ENCODE measurements around the gene MPHOSPH9. TPM values are rescaled to one million over a fixed set of nuclear protein-coding genes. Genes with fewer than 3 reads are reported as not detected.

Gene MPHOSPH9
- total RNA-seq, 1 donor from 2014 or later = 302 TPM

DNA sequence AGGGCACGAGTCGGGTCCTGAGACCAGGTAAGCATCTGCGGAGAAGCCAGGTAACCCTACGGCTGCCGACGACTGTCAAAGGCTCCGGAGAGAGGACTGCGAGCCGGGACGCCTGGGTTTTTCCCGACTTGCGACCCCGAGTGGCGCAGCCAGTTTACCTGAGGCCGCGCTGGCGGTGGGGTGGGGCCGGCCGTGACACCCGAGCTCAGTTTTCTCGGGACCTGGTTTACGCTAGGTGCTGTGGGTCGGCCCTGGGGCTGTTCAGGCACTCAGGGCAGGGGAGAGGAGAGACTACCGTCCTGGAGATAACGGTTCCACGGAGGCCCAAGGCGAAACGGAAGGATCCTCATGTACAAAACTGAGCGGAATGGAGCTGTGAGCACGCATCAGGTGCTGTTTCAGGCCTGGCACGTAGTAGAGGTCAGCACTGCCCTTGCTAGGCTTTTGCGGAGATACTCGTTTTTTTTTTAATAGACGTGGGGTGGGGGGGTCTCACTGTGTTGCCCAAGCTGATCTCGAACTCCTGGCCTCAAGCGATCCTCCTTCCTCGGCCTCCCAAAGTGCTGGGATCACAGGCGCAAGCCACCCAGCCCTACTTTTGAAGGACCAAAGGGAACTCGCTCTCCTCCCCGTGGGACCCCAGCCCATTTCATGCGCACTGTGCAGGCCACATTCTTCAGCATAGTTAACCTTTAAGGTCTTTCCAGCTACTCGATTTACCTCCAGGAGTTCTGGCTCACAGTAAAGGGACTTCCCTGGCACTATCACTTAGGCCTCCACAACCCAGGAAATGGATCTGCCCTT is 766 bp upstream of the MPHOSPH9 start:
- H3K9me3 Mint-ChIP-seq = no peaks in the 10 kb centered on the region
- H3K27me3 Mint-ChIP-seq (ENCODE audit: insufficient read depth, low read depth) = peaks cover 8% of the 10 kb centered on the region
- H4K20me1 ChIP-seq (ENCODE audit: low read depth) = peaks cover 5% of the 10 kb centered on the region
- no peaks in the 10 kb centered on the region for H3K9me3 ChIP-seq (ENCODE audit: low read depth)
- H3K4me2 ChIP-seq = peak overlapping the region; percentile 86
- peak overlapping the region; percentile 89 for H2AFZ ChIP-seq (replicated peaks)
- peak overlapping the region; percentile 46 for H3K9ac ChIP-seq
- peak; percentile 11 for DNase-seq (ENCODE audit: low spot score)
- peak overlapping the region; percentile 98 for H3K4me3 Mint-ChIP-seq
- H3K27me3 ChIP-seq = no peaks in the 10 kb centered on the region
- H3K79me2 ChIP-seq (ENCODE audit: low read depth) = peaks cover 89% of the 10 kb centered on the region
- peaks cover 26% of the 10 kb centered on the region for H3K4me1 Mint-ChIP-seq
- TF ChIP-seq EZH2 (IDR thresholded peaks at IDR 0.05) = no peak
- peak overlapping the region; percentile 88 for H3K27ac Mint-ChIP-seq
- no peak overlapping the region for H3K27ac ChIP-seq
- H3K4me3 ChIP-seq = peak overlapping the region; percentile 91
- H3F3A ChIP-seq (ENCODE audit: low read depth) = peaks cover 21% of the 10 kb centered on the region
- H3K36me3 Mint-ChIP-seq = peaks cover 2% of the 10 kb centered on the region
- H3K4me1 ChIP-seq = peaks cover 21% of the 10 kb centered on the region
- peaks cover 4% of the 10 kb centered on the region for H3K36me3 ChIP-seq

DNA sequence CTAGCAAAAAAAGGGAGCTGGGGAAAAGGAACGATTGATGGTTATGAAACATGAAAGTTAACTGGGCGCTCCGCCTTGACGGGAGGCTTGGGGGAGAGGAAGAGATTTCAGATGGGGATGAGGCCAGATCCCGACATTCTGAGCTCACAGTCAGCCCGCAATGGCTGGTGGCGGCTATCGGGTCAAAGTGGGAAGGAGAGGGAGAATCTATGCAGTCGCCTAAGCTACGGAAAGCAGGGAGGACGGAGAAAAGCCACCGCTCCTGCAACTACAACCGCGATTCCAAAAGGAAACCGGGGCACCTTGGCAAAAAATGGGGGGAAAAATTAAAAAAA is 502 bp downstream of the MPHOSPH9 start:
- peak overlapping the region; percentile 73 for H3K9ac ChIP-seq
- H3F3A ChIP-seq (ENCODE audit: low read depth) = peaks cover 16% of the 10 kb centered on the region
- no peak for TF ChIP-seq EZH2 (IDR thresholded peaks at IDR 0.05)
- TF ChIP-seq, protein P1, sequence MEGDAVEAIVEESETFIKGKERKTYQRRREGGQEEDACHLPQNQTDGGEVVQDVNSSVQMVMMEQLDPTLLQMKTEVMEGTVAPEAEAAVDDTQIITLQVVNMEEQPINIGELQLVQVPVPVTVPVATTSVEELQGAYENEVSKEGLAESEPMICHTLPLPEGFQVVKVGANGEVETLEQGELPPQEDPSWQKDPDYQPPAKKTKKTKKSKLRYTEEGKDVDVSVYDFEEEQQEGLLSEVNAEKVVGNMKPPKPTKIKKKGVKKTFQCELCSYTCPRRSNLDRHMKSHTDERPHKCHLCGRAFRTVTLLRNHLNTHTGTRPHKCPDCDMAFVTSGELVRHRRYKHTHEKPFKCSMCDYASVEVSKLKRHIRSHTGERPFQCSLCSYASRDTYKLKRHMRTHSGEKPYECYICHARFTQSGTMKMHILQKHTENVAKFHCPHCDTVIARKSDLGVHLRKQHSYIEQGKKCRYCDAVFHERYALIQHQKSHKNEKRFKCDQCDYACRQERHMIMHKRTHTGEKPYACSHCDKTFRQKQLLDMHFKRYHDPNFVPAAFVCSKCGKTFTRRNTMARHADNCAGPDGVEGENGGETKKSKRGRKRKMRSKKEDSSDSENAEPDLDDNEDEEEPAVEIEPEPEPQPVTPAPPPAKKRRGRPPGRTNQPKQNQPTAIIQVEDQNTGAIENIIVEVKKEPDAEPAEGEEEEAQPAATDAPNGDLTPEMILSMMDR (IDR thresholded peaks at IDR 0.05) = no peak
- TF ChIP-seq EZH2phosphoT487 (IDR thresholded peaks at IDR 0.05) = no peak
- H3K79me2 ChIP-seq (ENCODE audit: low read depth) = peaks cover 91% of the 10 kb centered on the region
- no peak for DNase-seq (ENCODE audit: low spot score)
- H3K4me1 Mint-ChIP-seq = peaks cover 32% of the 10 kb centered on the region
- H3K27ac Mint-ChIP-seq = peak overlapping the region; percentile 93
- no peaks in the 10 kb centered on the region for H3K9me3 ChIP-seq (ENCODE audit: low read depth)
- peak overlapping the region; percentile 98 for H3K4me3 Mint-ChIP-seq
- H3K36me3 Mint-ChIP-seq = peaks cover 2% of the 10 kb centered on the region
- H3K4me3 ChIP-seq = peak overlapping the region; percentile 91
- H3K27ac ChIP-seq = no peak overlapping the region
- no peaks in the 10 kb centered on the region for H3K27me3 ChIP-seq
- H4K20me1 ChIP-seq (ENCODE audit: low read depth) = peaks cover 13% of the 10 kb centered on the region
- H3K4me1 ChIP-seq = peaks cover 21% of the 10 kb centered on the region
- peak overlapping the region; percentile 97 for H3K4me2 ChIP-seq
- H3K27me3 Mint-ChIP-seq (ENCODE audit: insufficient read depth, low read depth) = peaks cover 8% of the 10 kb centered on the region
- H3K9me3 Mint-ChIP-seq = no peaks in the 10 kb centered on the region
- peaks cover 5% of the 10 kb centered on the region for H3K36me3 ChIP-seq
- H2AFZ ChIP-seq (replicated peaks) = peak overlapping the region; percentile 69

DNA sequence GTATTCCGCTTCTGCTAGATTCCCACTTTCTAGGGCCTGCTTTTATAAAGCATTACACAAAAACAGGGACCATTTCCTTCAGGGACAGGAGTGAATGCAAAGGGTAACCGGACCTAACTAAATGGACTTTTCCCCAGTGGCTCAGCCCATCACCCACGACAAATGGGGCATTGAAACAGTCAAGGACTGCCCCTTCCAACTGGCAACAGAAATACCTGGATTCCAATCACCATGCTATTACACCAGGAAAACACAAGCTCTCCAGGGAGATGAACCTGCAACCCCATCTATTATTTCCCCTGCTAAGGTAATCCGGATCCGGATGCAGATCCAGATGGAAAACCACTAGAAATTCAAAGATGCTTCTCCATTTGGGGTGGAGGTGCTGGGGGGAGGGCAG is 1.0 kb downstream of the MPHOSPH9 start:
- H2AFZ ChIP-seq (replicated peaks) = peak overlapping the region; percentile 69

More for the DNA sequence above, 1.0 kb downstream of the MPHOSPH9 start:
- no peak overlapping the region for H3K27ac ChIP-seq
- Mint-ChIP-seq H3K4me3 (peak overlapping the region; percentile 98), H3K27ac (peak overlapping the region; percentile 93), H3K36me3 (peaks cover 2% of the 10 kb centered on the region), H3K27me3 (ENCODE audit: insufficient read depth, low read depth) (peaks cover 8% of the 10 kb centered on the region), H3K9me3 (no peaks in the 10 kb centered on the region), H3K4me1 (peaks cover 33% of the 10 kb centered on the region)
- peak; percentile 27 for DNase-seq (ENCODE audit: low spot score)
- H3K27me3 ChIP-seq = no peaks in the 10 kb centered on the region
- H3F3A ChIP-seq (ENCODE audit: low read depth) = peaks cover 12% of the 10 kb centered on the region
- peaks cover 8% of the 10 kb centered on the region for H3K36me3 ChIP-seq
- H4K20me1 ChIP-seq (ENCODE audit: low read depth) = peaks cover 15% of the 10 kb centered on the region
- no peaks in the 10 kb centered on the region for H3K9me3 ChIP-seq (ENCODE audit: low read depth)
- peak overlapping the region; percentile 91 for H3K4me3 ChIP-seq
- H3K4me1 ChIP-seq = peaks cover 21% of the 10 kb centered on the region
- peak overlapping the region; percentile 73 for H3K9ac ChIP-seq
- TF ChIP-seq EZH2phosphoT487 (IDR thresholded peaks at IDR 0.05) (no peak), EZH2 (IDR thresholded peaks at IDR 0.05) (no peak)
- TF ChIP-seq, protein P1 (IDR thresholded peaks at IDR 0.05) = no peak
- peaks cover 91% of the 10 kb centered on the region for H3K79me2 ChIP-seq (ENCODE audit: low read depth)
- H3K4me2 ChIP-seq = peak overlapping the region; percentile 97

Measured in neural progenitor cell (in vitro differentiated cells).